ENCODE results near the gene SEC24B.

SEC24B gene

DNA sequence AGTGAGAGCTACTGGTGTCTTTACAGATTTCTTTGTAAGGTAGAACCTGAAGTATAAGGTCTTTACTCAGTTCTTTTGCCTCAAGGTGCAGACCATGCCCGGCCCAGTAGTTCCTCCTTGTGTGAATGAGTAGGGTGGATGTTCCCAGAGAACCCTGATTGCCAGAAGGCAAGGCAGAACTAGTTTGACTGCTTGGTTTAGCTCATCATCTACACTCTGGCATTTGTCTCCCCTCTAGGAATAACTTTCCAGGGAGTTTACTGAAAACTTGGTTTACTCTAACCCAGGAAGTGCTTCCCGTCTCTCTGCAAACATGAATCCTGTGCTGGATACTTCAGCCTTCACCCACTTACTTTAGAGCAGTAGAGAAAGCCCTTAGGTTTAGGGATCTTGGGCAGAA is 155.5 kb downstream of the SEC24B start:
- no peak for DNase-seq

DNA sequence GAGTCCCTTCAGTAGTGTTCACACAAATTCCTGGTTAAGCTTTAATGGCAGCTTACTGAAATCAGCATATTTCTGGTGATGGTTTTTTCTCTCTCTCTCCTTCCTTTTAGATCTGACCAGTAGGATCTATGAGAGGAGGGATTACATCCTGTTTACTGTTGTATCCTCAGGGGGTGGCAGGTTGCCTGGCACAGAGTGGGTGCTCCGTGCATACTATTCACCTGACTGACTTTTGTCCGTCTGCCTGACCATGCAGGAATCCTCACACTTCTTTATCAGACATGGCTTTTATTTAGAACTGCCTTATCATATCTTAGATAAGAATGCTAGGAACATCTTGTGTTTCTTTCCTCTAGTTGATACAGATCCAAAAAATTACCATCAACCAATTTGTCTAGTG is 156.0 kb downstream of the SEC24B start:
- no peak for DNase-seq
